Trophoblast cell (in vitro differentiated cells and primary cell): ENCODE measurements around the gene HOXA5.

Experiments
- DNase-seq, 2 donors: peaks; one replicate each; pipeline ENCODE4 v3.0.0-alpha.2; 2016
- H2AFZ ChIP-seq: 2 replicates; pipeline ENCODE4 v1.6.1; 2013; ENCODE audit warnings: low read length, moderate library complexity, mild to moderate bottlenecking; ENCODE audit not compliant: insufficient read depth, poor library complexity
- H2AK5ac ChIP-seq: 2 replicates; pipeline ENCODE4 v1.6.1; 2013; ENCODE audit warnings: mild to moderate bottlenecking, low read length
- H2BK120ac ChIP-seq: 2 replicates; pipeline ENCODE4 v1.6.1; 2013; ENCODE audit warnings: low read length, mild to moderate bottlenecking, moderate library complexity; ENCODE audit not compliant: insufficient read depth, poor library complexity
- H2BK12ac ChIP-seq: 2 replicates; pipeline ENCODE4 v1.6.1; 2013; ENCODE audit warnings: mild to moderate bottlenecking, low read length, moderate library complexity
- H2BK5ac ChIP-seq: 2 replicates; pipeline ENCODE4 v1.6.1; 2013; ENCODE audit warnings: low read length, low read depth, moderate library complexity, mild to moderate bottlenecking; ENCODE audit not compliant: poor library complexity
- H3K14ac ChIP-seq: 2 replicates; pipeline ENCODE4 v1.6.1; 2013; ENCODE audit warnings: mild to moderate bottlenecking, low read length
- H3K18ac ChIP-seq: 2 replicates; pipeline ENCODE4 v1.6.1; 2013; ENCODE audit warnings: mild to moderate bottlenecking, low read length
- H3K23ac ChIP-seq: 2 replicates; pipeline ENCODE4 v1.6.1; 2013; ENCODE audit warnings: low read length
- H3K27ac ChIP-seq: 2 replicates; pipeline ENCODE4 v1.5.1; 2013; ENCODE audit warnings: low read depth, mild to moderate bottlenecking, inconsistent platforms, low read length, moderate library complexity
- H3K27me3 ChIP-seq: 2 replicates; pipeline ENCODE4 v1.6.1; 2013; ENCODE audit warnings: inconsistent platforms, mild to moderate bottlenecking, low read length, moderate library complexity; ENCODE audit not compliant: insufficient read depth
- H3K36me3 ChIP-seq, 2 experiments: 1 replicate in 1 of 2; 2 replicates in 1 of 2; pipeline ENCODE4 v1.6.1; 2013; ENCODE audit warnings: low read length in 2 of 2, mild to moderate bottlenecking in 2 of 2, moderate library complexity in 1 of 2; ENCODE audit not compliant: insufficient read depth in 2 of 2, control insufficient read depth in 1 of 2
- H3K4ac ChIP-seq: 2 replicates; pipeline ENCODE4 v1.6.1; 2013; ENCODE audit warnings: low read depth, mild to moderate bottlenecking, low read length, moderate library complexity
- H3K4me1 ChIP-seq, 2 experiments: 1 replicate in 1 of 2; 2 replicates in 1 of 2; pipeline ENCODE4 v1.6.1; 2013; ENCODE audit warnings: low read length in 2 of 2, mild to moderate bottlenecking in 2 of 2, moderate library complexity in 1 of 2; ENCODE audit not compliant: insufficient read depth in 2 of 2, control insufficient read depth in 1 of 2
- H3K4me2 ChIP-seq: 2 replicates; pipeline ENCODE4 v1.6.1; 2013; ENCODE audit warnings: inconsistent platforms, mild to moderate bottlenecking, low read length, moderate library complexity
- H3K4me3 ChIP-seq: 2 replicates; pipeline ENCODE4 v1.5.1; 2013; ENCODE audit warnings: mild to moderate bottlenecking, low read depth, low read length, inconsistent platforms
- H3K79me1 ChIP-seq: one replicate; pipeline ENCODE4 v1.6.1; 2013; ENCODE audit warnings: low read length
- H3K79me2 ChIP-seq: 2 replicates; pipeline ENCODE4 v1.6.1; 2013; ENCODE audit warnings: low read length, mild to moderate bottlenecking; ENCODE audit not compliant: control insufficient read depth, insufficient read depth, poor library complexity
- H3K9ac ChIP-seq: 2 replicates; pipeline ENCODE4 v1.6.1; 2013; ENCODE audit warnings: mild to moderate bottlenecking, low read length
- H3K9me3 ChIP-seq: 2 replicates; pipeline ENCODE4 v1.6.1; 2013; ENCODE audit warnings: low read depth, mild to moderate bottlenecking, control low read depth, inconsistent platforms, low read length; ENCODE audit not compliant: insufficient read depth
- H4K12ac ChIP-seq: 2 replicates; pipeline ENCODE4 v1.6.1; 2013; ENCODE audit warnings: low read depth, mild to moderate bottlenecking, low read length, moderate library complexity
- H4K8ac ChIP-seq: 2 replicates; pipeline ENCODE4 v1.6.1; 2013; ENCODE audit warnings: low read depth, mild to moderate bottlenecking, low read length, moderate library complexity
- H4K91ac ChIP-seq: one replicate; pipeline ENCODE4 v1.6.1; 2013; ENCODE audit warnings: low read depth, mild to moderate bottlenecking, low read length, moderate library complexity
- WGBS: extraction: QIAGEN DNeasy Blood & Tissue Kit; methylation state at CpG from one replicate; pipeline ENCODE4 v1.1.7; 2013; ENCODE audit warnings: missing lambda C conversion rate; ENCODE audit not compliant: insufficient read length, insufficient coverage; ENCODE audit errors: extremely low coverage; 5-methylcytosine and 5-hydroxymethylcytosine counted together

The HOXA5 gene

GRCh38 chr7:27159266-27160144, 16.0 kb upstream of the HOXA5 start:
- no peak for DNase-seq
- no peak overlapping the region for H3K27ac ChIP-seq
- H3K9ac ChIP-seq = no peak overlapping the region

GRCh38 chr7:27158436-27159265, 15.2 kb upstream of the HOXA5 start:
- Histone ChIP-seq H3K4me3 (no peak overlapping the region), H4K12ac (no peak overlapping the region), H2BK5ac (no peak overlapping the region), H4K91ac (no peak overlapping the region), H2AK5ac (no peak overlapping the region), H2BK12ac (no peak overlapping the region), H3K4ac (no peak overlapping the region), H3K18ac (no peak overlapping the region), H3K79me1 (no peaks in the 10 kb centered on the region), H3K27me3 (peaks cover 85% of the 10 kb centered on the region), H3K36me3 (no peaks in the 10 kb centered on the region), H3K27ac (no peak overlapping the region), H3K23ac (no peak overlapping the region), H3K9me3 (peaks cover 48% of the 10 kb centered on the region), H3K79me2 (peaks cover 1% of the 10 kb centered on the region), H3K14ac (no peak overlapping the region), H3K4me2 (no peak overlapping the region), H4K8ac (no peak overlapping the region), H2AFZ (no peak overlapping the region), H2BK120ac (no peak overlapping the region), H3K9ac (no peak overlapping the region), H3K4me1 (peaks cover 4 to 9% of the 10 kb centered on the region in 2 experiments)
- WGBS = no CpG with 5 or more reads among the region's 35 CpGs
- no peak for DNase-seq

More at GRCh38 chr7:27159266-27160144, 16.0 kb upstream of the HOXA5 start:
- Histone ChIP-seq H2BK5ac (no peak overlapping the region), H3K4me2 (no peak overlapping the region), H4K8ac (no peak overlapping the region), H3K4me3 (no peak overlapping the region), H3K23ac (no peak overlapping the region), H3K27me3 (peaks cover 86% of the 10 kb centered on the region), H2BK12ac (no peak overlapping the region), H3K4ac (no peak overlapping the region), H3K79me2 (peaks cover 1% of the 10 kb centered on the region), H3K36me3 (no peaks in the 10 kb centered on the region), H3K79me1 (no peaks in the 10 kb centered on the region), H2AFZ (no peak overlapping the region), H3K18ac (no peak overlapping the region), H4K91ac (no peak overlapping the region), H3K4me1 (peaks cover 4 to 10% of the 10 kb centered on the region in 2 experiments), H3K14ac (no peak overlapping the region), H2AK5ac (no peak overlapping the region), H3K9me3 (peaks cover 49% of the 10 kb centered on the region), H4K12ac (no peak overlapping the region), H2BK120ac (no peak overlapping the region)
- no CpG with 5 or more reads among the region's 27 CpGs for WGBS

GRCh38 chr7:27157702-27158431, 14.4 kb upstream of the HOXA5 start:
- DNase-seq = no peak
- no peak overlapping the region for H2BK5ac ChIP-seq
- no peak overlapping the region for H3K27ac ChIP-seq
- no peak overlapping the region for H3K23ac ChIP-seq
- no peak overlapping the region for H4K8ac ChIP-seq
- no peak overlapping the region for H3K14ac ChIP-seq
- H3K79me1 ChIP-seq = no peaks in the 10 kb centered on the region
- no peak overlapping the region for H2AK5ac ChIP-seq
- no peak overlapping the region for H4K12ac ChIP-seq
- H4K91ac ChIP-seq = no peak overlapping the region
- H3K27me3 ChIP-seq = peaks cover 88% of the 10 kb centered on the region
- H3K18ac ChIP-seq = no peak overlapping the region
- no peak overlapping the region for H2BK120ac ChIP-seq
- H3K9ac ChIP-seq = no peak overlapping the region
- H3K4me1 ChIP-seq = peaks cover 4 to 9% of the 10 kb centered on the region in 2 experiments
- H3K4me2 ChIP-seq = no peak overlapping the region
- no CpG with 5 or more reads among the region's 30 CpGs for WGBS
- no peak overlapping the region for H2AFZ ChIP-seq
- H3K36me3 ChIP-seq = no peaks in the 10 kb centered on the region
- H2BK12ac ChIP-seq = no peak overlapping the region
- H3K4me3 ChIP-seq = no peak overlapping the region
- H3K79me2 ChIP-seq = peaks cover 1% of the 10 kb centered on the region
- peaks cover 50% of the 10 kb centered on the region for H3K9me3 ChIP-seq
- H3K4ac ChIP-seq = no peak overlapping the region
